Measurements from ENCODE around the gene NKX6-2.

Gene NKX6-2

DNA sequence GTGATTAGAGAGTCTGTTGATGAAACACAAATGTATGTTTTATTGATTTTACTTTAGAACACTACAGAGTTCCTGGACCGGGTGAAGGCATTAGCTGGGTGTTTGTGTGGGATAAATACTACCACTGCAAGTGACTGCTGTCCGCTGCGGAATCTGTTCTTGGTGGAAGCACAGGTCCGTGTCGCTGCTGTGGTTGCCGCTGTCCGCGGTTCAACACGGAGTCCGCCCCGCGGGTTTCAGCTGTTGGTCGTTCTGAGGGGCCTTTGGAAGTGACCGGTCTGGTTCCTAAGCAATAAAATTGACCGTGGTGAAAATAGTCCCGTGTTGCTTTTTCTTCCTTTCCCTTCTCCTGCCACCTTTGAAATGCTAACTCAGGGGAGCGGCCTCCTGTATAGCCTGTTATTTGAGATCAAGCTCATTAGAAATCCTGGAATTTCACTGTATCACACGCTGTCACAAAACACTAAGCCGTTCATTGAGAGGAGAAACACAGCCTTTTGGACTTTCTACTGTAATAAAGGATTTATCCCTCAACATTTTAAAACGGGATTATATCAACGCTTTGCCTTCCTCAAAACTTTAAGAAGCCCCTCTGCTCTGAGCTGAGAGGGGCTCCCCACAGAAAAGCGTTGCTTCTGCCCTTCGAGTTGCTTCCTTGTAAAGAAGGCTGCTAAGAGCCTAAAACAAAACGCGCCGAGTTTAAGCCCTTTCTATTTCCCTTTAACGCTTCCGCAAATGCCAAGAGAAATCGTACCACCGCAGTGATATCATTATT, 2.6 kb downstream of the NKX6-2 start:
- Histone ChIP-seq H3K27me3 (ENCODE audit: low read depth, low read length) (no peaks in the 10 kb centered on the region), H2AFZ (ENCODE audit: low read depth, low read length) (no peak overlapping the region)
- TF ChIP-seq, protein P1, sequence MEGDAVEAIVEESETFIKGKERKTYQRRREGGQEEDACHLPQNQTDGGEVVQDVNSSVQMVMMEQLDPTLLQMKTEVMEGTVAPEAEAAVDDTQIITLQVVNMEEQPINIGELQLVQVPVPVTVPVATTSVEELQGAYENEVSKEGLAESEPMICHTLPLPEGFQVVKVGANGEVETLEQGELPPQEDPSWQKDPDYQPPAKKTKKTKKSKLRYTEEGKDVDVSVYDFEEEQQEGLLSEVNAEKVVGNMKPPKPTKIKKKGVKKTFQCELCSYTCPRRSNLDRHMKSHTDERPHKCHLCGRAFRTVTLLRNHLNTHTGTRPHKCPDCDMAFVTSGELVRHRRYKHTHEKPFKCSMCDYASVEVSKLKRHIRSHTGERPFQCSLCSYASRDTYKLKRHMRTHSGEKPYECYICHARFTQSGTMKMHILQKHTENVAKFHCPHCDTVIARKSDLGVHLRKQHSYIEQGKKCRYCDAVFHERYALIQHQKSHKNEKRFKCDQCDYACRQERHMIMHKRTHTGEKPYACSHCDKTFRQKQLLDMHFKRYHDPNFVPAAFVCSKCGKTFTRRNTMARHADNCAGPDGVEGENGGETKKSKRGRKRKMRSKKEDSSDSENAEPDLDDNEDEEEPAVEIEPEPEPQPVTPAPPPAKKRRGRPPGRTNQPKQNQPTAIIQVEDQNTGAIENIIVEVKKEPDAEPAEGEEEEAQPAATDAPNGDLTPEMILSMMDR (IDR thresholded peaks at IDR 0.05; ENCODE audit: low read depth, low read length), result no peak
- no peak for TF ChIP-seq EZH2phosphoT487 (IDR thresholded peaks at IDR 0.05; ENCODE audit: low read depth)

DNA sequence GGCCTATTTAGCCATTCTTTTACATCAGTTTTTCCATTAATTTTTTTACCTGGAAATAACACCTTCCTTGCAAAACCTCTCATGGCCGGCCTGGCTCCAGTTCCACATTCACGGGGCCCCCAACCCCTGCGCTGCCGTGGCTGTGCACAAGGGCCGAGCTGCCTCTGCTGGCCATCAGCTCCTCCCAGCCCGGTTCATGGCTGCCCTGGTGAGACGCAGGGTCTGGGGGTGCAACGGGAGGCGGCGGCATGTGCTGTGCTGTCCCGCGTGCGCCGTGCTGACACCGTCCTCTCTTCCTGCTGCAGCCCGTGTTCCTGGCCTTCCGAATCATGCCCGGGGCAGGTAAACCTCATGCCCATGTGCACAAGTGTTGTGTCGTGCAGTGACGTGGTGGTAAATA, 4.4 kb downstream of the NKX6-2 start:
- H3K4me2 ChIP-seq (ENCODE audit: low read length), result no peak overlapping the region
- TF ChIP-seq, protein P1 (IDR thresholded peaks at IDR 0.05; ENCODE audit: low read depth, low read length), result no peak
- TF ChIP-seq EZH2phosphoT487 (IDR thresholded peaks at IDR 0.05; ENCODE audit: low read depth), result no peak
- no peak overlapping the region for H2AFZ ChIP-seq (ENCODE audit: low read depth, low read length)
- no peak overlapping the region for H3K4me3 ChIP-seq (ENCODE audit: low read length)
- H3K27ac ChIP-seq (ENCODE audit: low read length), result no peak overlapping the region
- H3K9ac ChIP-seq (ENCODE audit: low read length), result no peak overlapping the region
- H4K20me1 ChIP-seq (ENCODE audit: insufficient read depth, low read length), result no peaks in the 10 kb centered on the region
- H3K36me3 ChIP-seq (replicated peaks; ENCODE audit: low read depth, low read length), result no peaks in the 10 kb centered on the region
- H3K4me1 ChIP-seq (ENCODE audit: low read length), result no peaks in the 10 kb centered on the region
- no peaks in the 10 kb centered on the region for H3K9me3 ChIP-seq (ENCODE audit: insufficient read depth, low read length)
- no peaks in the 10 kb centered on the region for H3K27me3 ChIP-seq (ENCODE audit: low read depth, low read length)
- H3K79me2 ChIP-seq (ENCODE audit: low read length), result no peaks in the 10 kb centered on the region

More for the DNA sequence above, 2.6 kb downstream of the NKX6-2 start:
- no peak overlapping the region for H3K4me3 ChIP-seq (ENCODE audit: low read length)
- H3K9ac ChIP-seq (ENCODE audit: low read length), result no peak overlapping the region
- H3K4me2 ChIP-seq (ENCODE audit: low read length), result no peak overlapping the region
- H3K36me3 ChIP-seq (replicated peaks; ENCODE audit: low read depth, low read length), result no peaks in the 10 kb centered on the region
- H3K27ac ChIP-seq (ENCODE audit: low read length), result no peak overlapping the region
- H3K79me2 ChIP-seq (ENCODE audit: low read length), result no peaks in the 10 kb centered on the region
- H3K4me1 ChIP-seq (ENCODE audit: low read length), result no peaks in the 10 kb centered on the region
- H3K9me3 ChIP-seq (ENCODE audit: insufficient read depth, low read length), result no peaks in the 10 kb centered on the region
- H4K20me1 ChIP-seq (ENCODE audit: insufficient read depth, low read length), result no peaks in the 10 kb centered on the region

DNA sequence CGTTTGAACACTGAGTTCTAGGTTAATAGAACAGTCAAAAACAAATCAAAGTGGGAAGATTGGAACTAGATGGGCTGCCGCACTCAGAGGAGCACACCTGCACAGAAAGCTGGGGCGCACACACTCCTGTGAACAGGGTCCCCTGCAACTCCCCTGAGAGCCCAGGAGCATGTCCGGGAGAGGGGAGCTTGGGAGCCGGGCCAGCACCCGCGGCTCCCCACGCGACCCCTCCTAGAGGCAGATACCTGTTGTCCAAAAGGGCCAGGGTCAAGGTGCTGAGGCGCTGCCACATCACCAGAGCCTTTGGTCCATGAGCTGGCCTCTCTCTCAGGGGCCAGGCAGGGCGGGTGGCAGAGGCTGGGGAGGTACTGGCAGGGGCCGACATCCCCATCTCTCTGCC, 5.6 kb downstream of the NKX6-2 start:
- H3K79me2 ChIP-seq (ENCODE audit: low read length), result no peaks in the 10 kb centered on the region
- H3K27ac ChIP-seq (ENCODE audit: low read length), result no peak overlapping the region
- H3K4me3 ChIP-seq (ENCODE audit: low read length), result no peak overlapping the region
- H3K4me1 ChIP-seq (ENCODE audit: low read length), result no peaks in the 10 kb centered on the region
- no peaks in the 10 kb centered on the region for H3K9me3 ChIP-seq (ENCODE audit: insufficient read depth, low read length)
- H4K20me1 ChIP-seq (ENCODE audit: insufficient read depth, low read length), result no peaks in the 10 kb centered on the region
- H2AFZ ChIP-seq (ENCODE audit: low read depth, low read length), result no peak overlapping the region
- H3K27me3 ChIP-seq (ENCODE audit: low read depth, low read length), result no peaks in the 10 kb centered on the region
- no peaks in the 10 kb centered on the region for H3K36me3 ChIP-seq (replicated peaks; ENCODE audit: low read depth, low read length)
- TF ChIP-seq EZH2phosphoT487 (IDR thresholded peaks at IDR 0.05; ENCODE audit: low read depth), result no peak
- TF ChIP-seq, protein P1 (IDR thresholded peaks at IDR 0.05; ENCODE audit: low read depth, low read length), result no peak
- no peak overlapping the region for H3K4me2 ChIP-seq (ENCODE audit: low read length)
- H3K9ac ChIP-seq (ENCODE audit: low read length), result no peak overlapping the region

DNA sequence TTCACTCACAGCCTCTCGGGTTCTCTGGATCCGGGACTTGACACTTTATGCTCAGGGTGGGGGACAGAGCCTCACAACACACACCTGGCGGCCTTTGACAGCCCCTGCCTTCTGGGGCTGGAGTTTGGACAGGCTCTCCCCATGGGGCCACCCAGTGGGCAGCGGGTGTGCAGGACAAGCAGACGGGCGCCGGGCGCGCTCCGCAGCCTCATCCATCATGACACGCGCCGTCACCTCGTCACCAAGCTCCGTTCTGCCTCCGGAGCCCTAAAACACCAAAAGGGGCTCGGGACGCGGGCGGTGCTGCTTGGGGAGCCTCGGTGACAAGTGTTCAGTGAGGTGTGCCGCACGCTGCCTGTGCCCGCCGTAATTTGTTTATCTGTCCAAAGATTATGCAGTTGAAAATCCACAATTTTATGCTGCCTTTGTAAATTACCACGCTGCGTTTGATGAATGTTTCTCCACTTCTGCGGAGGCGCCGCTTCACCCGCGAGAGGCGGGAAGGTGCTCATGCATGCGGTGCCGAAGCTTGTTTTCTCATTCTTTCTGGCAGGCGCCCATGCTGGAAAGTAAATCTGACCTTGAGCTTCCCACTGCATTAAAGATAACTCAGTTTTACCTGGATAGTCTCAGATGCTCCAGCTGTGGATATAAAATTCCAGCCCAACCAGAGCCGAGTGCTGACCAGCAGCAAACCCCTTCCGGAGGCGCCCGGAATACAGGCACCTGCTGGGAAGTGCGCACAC, 6.2 kb downstream of the NKX6-2 start:
- H3K9ac ChIP-seq (ENCODE audit: low read length), result no peak overlapping the region
- H4K20me1 ChIP-seq (ENCODE audit: insufficient read depth, low read length), result no peaks in the 10 kb centered on the region
- H3K4me1 ChIP-seq (ENCODE audit: low read length), result no peaks in the 10 kb centered on the region
- no peak overlapping the region for H3K27ac ChIP-seq (ENCODE audit: low read length)
- H3K4me3 ChIP-seq (ENCODE audit: low read length), result no peak overlapping the region
- TF ChIP-seq, protein P1 (IDR thresholded peaks at IDR 0.05; ENCODE audit: low read depth, low read length), result no peak
- TF ChIP-seq EZH2phosphoT487 (IDR thresholded peaks at IDR 0.05; ENCODE audit: low read depth), result no peak
- no peaks in the 10 kb centered on the region for H3K27me3 ChIP-seq (ENCODE audit: low read depth, low read length)
- H3K9me3 ChIP-seq (ENCODE audit: insufficient read depth, low read length), result no peaks in the 10 kb centered on the region
- no peak overlapping the region for H3K4me2 ChIP-seq (ENCODE audit: low read length)
- no peak overlapping the region for H2AFZ ChIP-seq (ENCODE audit: low read depth, low read length)
- H3K79me2 ChIP-seq (ENCODE audit: low read length), result no peaks in the 10 kb centered on the region
- H3K36me3 ChIP-seq (replicated peaks; ENCODE audit: low read depth, low read length), result no peaks in the 10 kb centered on the region

Measured in OCI-LY3 (cell line).